22Rv1 (cell line): Measurements from ENCODE around the gene NBEA.

ENCODE experiments used
- ZFX ChIP-seq: fragments of 450-650 bp; IDR thresholded peaks from 2 replicates; pipeline ENCODE4 v1.6.1; 2017; ENCODE audit warnings: antibody characterized with exemption, borderline replicate concordance
- TF ChIP-seq, protein P1 (sequence below): fragments of 450-650 bp; IDR thresholded peaks from 2 replicates; pipeline ENCODE4 v1.5.1; 2017; ENCODE audit warnings: mild to moderate bottlenecking

DNA sequence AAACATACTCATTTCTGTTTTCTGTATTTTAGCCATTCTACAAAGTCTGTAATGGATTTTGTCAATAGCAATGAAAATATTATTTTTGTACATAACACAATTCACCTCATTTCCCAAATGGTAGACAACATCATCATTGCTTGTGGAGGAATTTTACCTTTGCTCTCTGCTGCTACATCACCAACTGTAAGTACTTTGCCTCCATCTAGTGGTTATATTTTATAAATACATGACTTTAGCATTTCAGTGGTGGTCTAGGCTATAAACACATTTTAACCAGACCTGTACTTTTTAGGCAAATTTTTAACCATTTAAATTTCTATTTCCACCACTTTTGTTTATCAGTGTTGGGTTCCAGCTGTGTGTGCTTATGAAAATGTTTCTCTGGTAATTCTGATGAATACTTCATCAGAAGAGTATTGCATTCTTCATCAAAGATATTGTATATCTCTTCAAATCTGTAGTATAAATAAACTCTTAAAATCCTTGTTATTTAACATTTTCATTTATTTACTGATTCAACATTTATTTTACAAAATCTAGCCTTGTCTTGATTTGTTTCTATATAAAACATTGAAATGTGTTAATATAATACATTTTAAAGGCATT, 222.4 kb downstream of the NBEA start:
- TF ChIP-seq, protein P1, sequence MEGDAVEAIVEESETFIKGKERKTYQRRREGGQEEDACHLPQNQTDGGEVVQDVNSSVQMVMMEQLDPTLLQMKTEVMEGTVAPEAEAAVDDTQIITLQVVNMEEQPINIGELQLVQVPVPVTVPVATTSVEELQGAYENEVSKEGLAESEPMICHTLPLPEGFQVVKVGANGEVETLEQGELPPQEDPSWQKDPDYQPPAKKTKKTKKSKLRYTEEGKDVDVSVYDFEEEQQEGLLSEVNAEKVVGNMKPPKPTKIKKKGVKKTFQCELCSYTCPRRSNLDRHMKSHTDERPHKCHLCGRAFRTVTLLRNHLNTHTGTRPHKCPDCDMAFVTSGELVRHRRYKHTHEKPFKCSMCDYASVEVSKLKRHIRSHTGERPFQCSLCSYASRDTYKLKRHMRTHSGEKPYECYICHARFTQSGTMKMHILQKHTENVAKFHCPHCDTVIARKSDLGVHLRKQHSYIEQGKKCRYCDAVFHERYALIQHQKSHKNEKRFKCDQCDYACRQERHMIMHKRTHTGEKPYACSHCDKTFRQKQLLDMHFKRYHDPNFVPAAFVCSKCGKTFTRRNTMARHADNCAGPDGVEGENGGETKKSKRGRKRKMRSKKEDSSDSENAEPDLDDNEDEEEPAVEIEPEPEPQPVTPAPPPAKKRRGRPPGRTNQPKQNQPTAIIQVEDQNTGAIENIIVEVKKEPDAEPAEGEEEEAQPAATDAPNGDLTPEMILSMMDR = peak; percentile 83
- no peak for TF ChIP-seq ZFX
